SK-N-SH (cell line): ENCODE measurements around the gene ZNF615. TPM values are rescaled to one million over a fixed set of nuclear protein-coding genes. Genes with fewer than 3 reads are reported as not detected.

ENCODE experiments used
- CTCF ChIA-PET: fragments of 300-600, 350-600 bp; formaldehyde crosslinking; extraction: SDS; loops from one replicate; lab custom pipeline; 2021; lab: Yijun Ruan, JAX
- POLR2A ChIA-PET: fragments of 350-600 bp; sonication (Branson Sonifier 250); formaldehyde crosslinking; extraction: SDS; loops from one replicate; lab custom pipeline; 2020; ENCODE audit warnings: antibody characterized with exemption, inconsistent platforms; lab: Yijun Ruan, JAX
- DNase-seq: peaks from one replicate; pipeline ENCODE4 v3.0.0; 2012
- H2AFZ ChIP-seq: fragments of 200-600 bp; sonication (generic); 2 replicates; pipeline ENCODE4 v1.8.1; 2016; ENCODE audit warnings: antibody characterized with exemption, mild to moderate bottlenecking, low read depth
- H3F3A ChIP-seq: fragments of 200-600 bp; sonication (generic); replicated peaks from 2 replicates; pipeline ENCODE3; 2016; ENCODE audit warnings: antibody characterized with exemption, mild to moderate bottlenecking; ENCODE audit not compliant: insufficient read depth
- H3K27ac ChIP-seq, 2 experiments: fragments of 200-500 bp in 1 of 2; fragments of 200-600 bp in 1 of 2; sonication (Bioruptor generic) in 1 of 2; sonication (generic), shearing (Covaris generic) in 1 of 2; 2 replicates each; pipeline versions ENCODE4 v1.5.1 to v1.6.1; 2014 to 2016; ENCODE audit warnings: low read depth in 2 of 2, inconsistent platforms in 1 of 2, low read length in 1 of 2, mild to moderate bottlenecking in 1 of 2, mixed read lengths in 1 of 2
- H3K27me3 ChIP-seq: fragments of 200-600 bp; sonication (generic), shearing (Covaris generic); 2 replicates; pipeline ENCODE4 v1.6.1; 2016; ENCODE audit warnings: mixed run types; ENCODE audit not compliant: insufficient read depth
- H3K36me3 ChIP-seq, 2 experiments: fragments of 200-500 bp in 1 of 2; fragments of 200-600 bp in 1 of 2; sonication (Bioruptor generic) in 1 of 2; sonication (generic) in 1 of 2; replicated peaks in 1 of 2; 2 replicates each; pipeline versions ENCODE3 to v1.5.1; 2014 to 2016; ENCODE audit warnings: low read length in 1 of 2, mild to moderate bottlenecking in 1 of 2; ENCODE audit not compliant: insufficient read depth in 2 of 2, control insufficient read depth in 1 of 2
- H3K4me1 ChIP-seq, 2 experiments: fragments of 200-500 bp in 1 of 2; fragments of 200-600 bp in 1 of 2; sonication (Bioruptor generic) in 1 of 2; sonication (generic), shearing (Covaris generic) in 1 of 2; 2 replicates each; pipeline versions ENCODE4 v1.5.1 to v1.6.1; 2014 to 2016; ENCODE audit warnings: low read depth in 1 of 2, low read length in 1 of 2, mixed run types in 1 of 2; ENCODE audit not compliant: insufficient read depth in 2 of 2, control insufficient read depth in 1 of 2
- H3K4me2 ChIP-seq: fragments of 200-600 bp; sonication (generic), shearing (Covaris generic); 2 replicates; pipeline ENCODE4 v1.6.1; 2017; ENCODE audit warnings: mixed run types
- H3K4me3 ChIP-seq, 2 experiments: fragments of 200-500 bp in 1 of 2; fragments of 200-600 bp in 1 of 2; sonication (Bioruptor generic) in 1 of 2; sonication (generic), shearing (Covaris generic) in 1 of 2; 2 replicates each; pipeline versions ENCODE4 v1.5.1 to v1.8.1; 2014 to 2016; ENCODE audit warnings: low read depth in 2 of 2, inconsistent platforms in 1 of 2, low read length in 1 of 2, mild to moderate bottlenecking in 1 of 2, mixed read lengths in 1 of 2, moderate library complexity in 1 of 2
- H3K79me2 ChIP-seq: fragments of 200-600 bp; sonication (generic); 2 replicates; pipeline ENCODE4 v1.8.1; 2017; ENCODE audit warnings: mild to moderate bottlenecking; ENCODE audit not compliant: insufficient read depth
- H3K9ac ChIP-seq: fragments of 200-600 bp; sonication (generic); 2 replicates; pipeline ENCODE4 v1.6.1; 2017; ENCODE audit warnings: mixed run types
- H3K9me2 ChIP-seq: fragments of 200-600 bp; sonication (generic); 2 replicates; pipeline ENCODE4 v1.6.1; 2017; ENCODE audit warnings: mixed run types
- H3K9me3 ChIP-seq: fragments of 200-600 bp; sonication (generic); 2 replicates; pipeline ENCODE4 v1.6.1; 2017; ENCODE audit warnings: mixed run types, mild to moderate bottlenecking, moderate library complexity
- H4K20me1 ChIP-seq: fragments of 200-600 bp; sonication (generic); 2 replicates; pipeline ENCODE4 v1.6.1; 2017; ENCODE audit warnings: mild to moderate bottlenecking, mixed run types; ENCODE audit not compliant: insufficient read depth
- CHD2 ChIP-seq: fragments of 150-350 bp; IDR thresholded peaks from 2 replicates; pipeline ENCODE4 v1.6.1; 2018; ENCODE audit warnings: low read length; ENCODE audit not compliant: partially characterized antibody
- ELF1 ChIP-seq: IDR thresholded peaks from 2 replicates; pipeline ENCODE4 v1.4.0; 2012
- EP300 ChIP-seq, 2 experiments: IDR thresholded peaks; 2 replicates each; pipeline versions ENCODE4 v1.4.0 to v1.6.1; 2012; ENCODE audit warnings: borderline replicate concordance in 1 of 2, low read depth in 1 of 2, low read length in 1 of 2
- EZH2phosphoT487 ChIP-seq: fragments of 200-600 bp; sonication (generic); IDR thresholded peaks from 2 replicates; pipeline ENCODE4 v1.6.1; 2017; ENCODE audit warnings: low read depth, mixed run types, mild to moderate bottlenecking, antibody characterized with exemption, moderate library complexity, borderline replicate concordance
- GATA2 ChIP-seq: sonication (generic); formaldehyde crosslinking; IDR thresholded peaks from 2 replicates; pipeline ENCODE4 v1.5.0; 2020; ENCODE audit warnings: mild to moderate bottlenecking, missing genetic modification reagents
- JUND ChIP-seq: IDR thresholded peaks from 2 replicates; pipeline ENCODE4 v1.4.0; 2012
- NRF1 ChIP-seq: IDR thresholded peaks from 2 replicates; pipeline ENCODE4 v1.6.1; 2012; ENCODE audit warnings: low read depth, mild to moderate bottlenecking, low read length
- RXRA ChIP-seq: IDR thresholded peaks from 2 replicates; pipeline ENCODE4 v1.4.0; 2012; ENCODE audit warnings: low read depth, mild to moderate bottlenecking, borderline replicate concordance
- SIN3A ChIP-seq: IDR thresholded peaks from 2 replicates; pipeline ENCODE4 v1.6.1; 2012; ENCODE audit warnings: low read depth, mild to moderate bottlenecking, low read length, moderate library complexity, borderline replicate concordance
- SMC3 ChIP-seq: IDR thresholded peaks from 2 replicates; pipeline ENCODE4 v1.6.1; 2012; ENCODE audit warnings: low read depth, low read length, improper control_type of control experiment
- TAF1 ChIP-seq: IDR thresholded peaks from 2 replicates; pipeline ENCODE4 v1.6.1; 2012; ENCODE audit warnings: low read depth, mild to moderate bottlenecking, low read length, moderate library complexity, borderline replicate concordance
- TEAD4 ChIP-seq: IDR thresholded peaks from 2 replicates; pipeline ENCODE4 v1.4.0; 2012; ENCODE audit warnings: mild to moderate bottlenecking, borderline replicate concordance; ENCODE audit not compliant: insufficient read depth
- WGBS: methylation state at CpG from one replicate; pipeline ENCODE4 v1.1.6; 2017; ENCODE audit warnings: low lambda C conversion rate; 5-methylcytosine and 5-hydroxymethylcytosine counted together
- polyA plus RNA-seq, 3 experiments: library from polyadenylated mRNA; depleted of rRNA; stranded (reverse); fragments of >200 nt; gene quantifications; 2 replicates each; pipeline ENCODE4 v1.2.3, GENCODE V29; 2012
- TF ChIP-seq, protein P1 (sequence below): fragments of 150-350 bp; IDR thresholded peaks from 2 replicates; pipeline ENCODE4 v1.6.1; 2017; ENCODE audit warnings: antibody characterized with exemption, low read length, low read depth, borderline replicate concordance
- TF ChIP-seq, protein P2 (sequence below): fragments of 150-350 bp; IDR thresholded peaks from 2 replicates; pipeline ENCODE4 v1.6.1; 2016; ENCODE audit warnings: mild to moderate bottlenecking, low read depth, low read length
- TF ChIP-seq, protein P3 (sequence below): fragments of 200-600 bp; sonication (generic); IDR thresholded peaks from 2 replicates; pipeline ENCODE4 v1.6.1; 2017; ENCODE audit warnings: antibody characterized with exemption, mild to moderate bottlenecking, moderate library complexity
- TF ChIP-seq, protein P4 (sequence below): IDR thresholded peaks from 2 replicates; pipeline ENCODE4 v1.4.0; 2012; ENCODE audit warnings: low read depth
- TF ChIP-seq, protein P5 (sequence below): IDR thresholded peaks from 2 replicates; pipeline ENCODE4; 2012

Gene ZNF615
- polyA plus RNA-seq, 1 of the 3 experiments (the other 2 are of a cell fraction): 1.6 TPM

DNA sequence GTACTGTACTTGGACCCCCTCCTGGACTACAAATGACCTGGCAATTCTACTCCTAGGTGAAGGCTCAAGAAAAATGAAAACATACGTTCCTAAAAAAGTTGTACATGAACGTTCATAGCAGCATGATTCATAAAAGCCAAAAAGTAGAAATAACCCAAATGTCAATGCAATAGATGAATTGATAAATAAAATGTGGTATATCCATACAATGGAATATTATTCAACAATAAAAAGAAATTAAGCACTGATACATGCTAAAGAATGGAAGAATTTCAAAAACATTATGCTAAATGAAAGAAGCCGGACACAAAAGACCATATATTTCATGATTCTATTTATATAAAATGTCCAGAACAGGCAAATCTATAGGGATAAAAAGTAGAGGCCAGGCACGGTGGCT is 31.2 kb upstream of the ZNF615 start:
- peaks cover 3% of the 10 kb centered on the region; the same call in 1 of the 2 replicates for H3K79me2 ChIP-seq
- no peaks in the 10 kb centered on the region for H3K4me1 ChIP-seq
- no peak overlapping the region for H3K4me2 ChIP-seq
- H3K27ac ChIP-seq: no peak overlapping the region
- no peak overlapping the region for H3K9ac ChIP-seq
- H3K36me3 ChIP-seq: peaks cover 65 to 91% of the 10 kb centered on the region in 2 experiments
- WGBS: 95% methylated on average over 4 of the region's 4 CpGs
- peaks cover 16% of the 10 kb centered on the region for H3F3A ChIP-seq
- no peaks in the 10 kb centered on the region for H4K20me1 ChIP-seq
- H3K27me3 ChIP-seq: no peaks in the 10 kb centered on the region
- no peaks in the 10 kb centered on the region for H3K9me2 ChIP-seq
- peak overlapping the region in 1 of 2 experiments; percentile 9; a peak in 1 of 4 replicates for H3K4me3 ChIP-seq
- CTCF ChIA-PET: no interaction called here
- peaks cover 60% of the 10 kb centered on the region for H3K9me3 ChIP-seq
- H2AFZ ChIP-seq: no peak overlapping the region
- no peak for DNase-seq
- POLR2A ChIA-PET: no interaction called here
- TF ChIP-seq TAF1 (no peak), EZH2phosphoT487 (no peak)
- TF ChIP-seq, protein P1, sequence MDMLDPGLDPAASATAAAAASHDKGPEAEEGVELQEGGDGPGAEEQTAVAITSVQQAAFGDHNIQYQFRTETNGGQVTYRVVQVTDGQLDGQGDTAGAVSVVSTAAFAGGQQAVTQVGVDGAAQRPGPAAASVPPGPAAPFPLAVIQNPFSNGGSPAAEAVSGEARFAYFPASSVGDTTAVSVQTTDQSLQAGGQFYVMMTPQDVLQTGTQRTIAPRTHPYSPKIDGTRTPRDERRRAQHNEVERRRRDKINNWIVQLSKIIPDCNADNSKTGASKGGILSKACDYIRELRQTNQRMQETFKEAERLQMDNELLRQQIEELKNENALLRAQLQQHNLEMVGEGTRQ: no peak
- TF ChIP-seq, all 33 proteins: peak for 0

DNA sequence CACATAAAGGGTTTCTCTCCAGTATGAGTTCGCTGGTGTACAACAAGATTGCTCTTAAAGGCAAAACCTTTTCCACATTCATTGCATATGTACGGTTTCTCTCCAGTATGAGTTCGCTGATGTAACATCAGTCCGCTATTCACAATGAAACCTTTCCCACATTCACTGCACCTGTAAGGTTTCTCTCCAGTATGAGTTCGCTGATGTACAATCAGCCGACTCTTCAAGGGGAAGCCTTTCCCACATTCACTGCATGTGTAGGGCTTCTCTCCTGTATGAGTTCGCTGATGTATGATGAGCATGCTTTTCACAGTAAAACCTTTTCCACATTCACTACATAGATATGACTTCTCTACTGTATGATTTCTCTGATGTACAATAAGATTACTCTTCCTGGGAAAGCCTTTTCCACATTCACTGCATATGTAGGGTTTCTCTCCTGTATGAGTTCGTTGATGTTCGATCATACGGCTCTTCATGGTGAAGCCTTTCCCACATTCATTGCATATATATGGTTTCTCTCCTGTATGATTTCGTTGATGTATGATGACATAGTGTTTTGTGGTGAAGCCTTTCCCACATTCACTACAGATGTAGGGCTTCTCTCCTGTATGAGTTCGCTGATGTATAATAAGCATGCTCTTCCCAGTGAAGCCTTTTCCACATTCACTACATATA is 26.2 kb upstream of the ZNF615 start:
- no peaks in the 10 kb centered on the region for H3K79me2 ChIP-seq
- peaks cover 76% of the 10 kb centered on the region for H3K9me3 ChIP-seq
- no peaks in the 10 kb centered on the region for H3K27me3 ChIP-seq
- CTCF ChIA-PET: no interaction called here
- H3K36me3 ChIP-seq: peaks cover 48 to 73% of the 10 kb centered on the region in 2 experiments
- TF ChIP-seq, protein P1: no peak
- TF ChIP-seq JUND (no peak), EP300 (IDR thresholded peaks at IDR 0.05; ENCODE audit: borderline replicate concordance in 1 of 2, low read depth in 1 of 2, low read length in 1 of 2) (no peak), GATA2 (CRISPR knock-in tag) (no peak), SIN3A (no peak), CHD2 (no peak), SMC3 (no peak), RXRA (no peak), TEAD4 (no peak), NRF1 (no peak), ELF1 (no peak)
- TF ChIP-seq, protein P2, sequence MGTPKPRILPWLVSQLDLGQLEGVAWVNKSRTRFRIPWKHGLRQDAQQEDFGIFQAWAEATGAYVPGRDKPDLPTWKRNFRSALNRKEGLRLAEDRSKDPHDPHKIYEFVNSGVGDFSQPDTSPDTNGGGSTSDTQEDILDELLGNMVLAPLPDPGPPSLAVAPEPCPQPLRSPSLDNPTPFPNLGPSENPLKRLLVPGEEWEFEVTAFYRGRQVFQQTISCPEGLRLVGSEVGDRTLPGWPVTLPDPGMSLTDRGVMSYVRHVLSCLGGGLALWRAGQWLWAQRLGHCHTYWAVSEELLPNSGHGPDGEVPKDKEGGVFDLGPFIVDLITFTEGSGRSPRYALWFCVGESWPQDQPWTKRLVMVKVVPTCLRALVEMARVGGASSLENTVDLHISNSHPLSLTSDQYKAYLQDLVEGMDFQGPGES: no peak
- TF ChIP-seq, protein P3, sequence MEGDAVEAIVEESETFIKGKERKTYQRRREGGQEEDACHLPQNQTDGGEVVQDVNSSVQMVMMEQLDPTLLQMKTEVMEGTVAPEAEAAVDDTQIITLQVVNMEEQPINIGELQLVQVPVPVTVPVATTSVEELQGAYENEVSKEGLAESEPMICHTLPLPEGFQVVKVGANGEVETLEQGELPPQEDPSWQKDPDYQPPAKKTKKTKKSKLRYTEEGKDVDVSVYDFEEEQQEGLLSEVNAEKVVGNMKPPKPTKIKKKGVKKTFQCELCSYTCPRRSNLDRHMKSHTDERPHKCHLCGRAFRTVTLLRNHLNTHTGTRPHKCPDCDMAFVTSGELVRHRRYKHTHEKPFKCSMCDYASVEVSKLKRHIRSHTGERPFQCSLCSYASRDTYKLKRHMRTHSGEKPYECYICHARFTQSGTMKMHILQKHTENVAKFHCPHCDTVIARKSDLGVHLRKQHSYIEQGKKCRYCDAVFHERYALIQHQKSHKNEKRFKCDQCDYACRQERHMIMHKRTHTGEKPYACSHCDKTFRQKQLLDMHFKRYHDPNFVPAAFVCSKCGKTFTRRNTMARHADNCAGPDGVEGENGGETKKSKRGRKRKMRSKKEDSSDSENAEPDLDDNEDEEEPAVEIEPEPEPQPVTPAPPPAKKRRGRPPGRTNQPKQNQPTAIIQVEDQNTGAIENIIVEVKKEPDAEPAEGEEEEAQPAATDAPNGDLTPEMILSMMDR: no peak
- TF ChIP-seq, protein P4, sequence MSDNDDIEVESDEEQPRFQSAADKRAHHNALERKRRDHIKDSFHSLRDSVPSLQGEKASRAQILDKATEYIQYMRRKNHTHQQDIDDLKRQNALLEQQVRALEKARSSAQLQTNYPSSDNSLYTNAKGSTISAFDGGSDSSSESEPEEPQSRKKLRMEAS: no peak
- TF ChIP-seq, protein P5, sequence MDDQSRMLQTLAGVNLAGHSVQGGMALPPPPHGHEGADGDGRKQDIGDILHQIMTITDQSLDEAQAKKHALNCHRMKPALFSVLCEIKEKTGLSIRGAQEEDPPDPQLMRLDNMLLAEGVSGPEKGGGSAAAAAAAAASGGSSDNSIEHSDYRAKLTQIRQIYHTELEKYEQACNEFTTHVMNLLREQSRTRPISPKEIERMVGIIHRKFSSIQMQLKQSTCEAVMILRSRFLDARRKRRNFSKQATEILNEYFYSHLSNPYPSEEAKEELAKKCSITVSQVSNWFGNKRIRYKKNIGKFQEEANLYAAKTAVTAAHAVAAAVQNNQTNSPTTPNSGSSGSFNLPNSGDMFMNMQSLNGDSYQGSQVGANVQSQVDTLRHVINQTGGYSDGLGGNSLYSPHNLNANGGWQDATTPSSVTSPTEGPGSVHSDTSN: no peak
- H3F3A ChIP-seq: peaks cover 16% of the 10 kb centered on the region
- 94% methylated on average over 12 of the region's 12 CpGs for WGBS
- H3K27ac ChIP-seq: no peak overlapping the region
- H3K9ac ChIP-seq: no peak overlapping the region
- H3K4me3 ChIP-seq: peak overlapping the region in 1 of 2 experiments; percentile 21; a peak in 1 of 4 replicates
- no peak for DNase-seq
- POLR2A ChIA-PET: no interaction called here
- H3K9me2 ChIP-seq: no peaks in the 10 kb centered on the region
- no peak overlapping the region for H3K4me2 ChIP-seq
- no peak overlapping the region for H2AFZ ChIP-seq
- H3K4me1 ChIP-seq: no peaks in the 10 kb centered on the region; a peak in 1 of 4 replicates
- no peaks in the 10 kb centered on the region for H4K20me1 ChIP-seq
